IMR-90 (cell line): ENCODE results near the gene FAM209A. TPM values are rescaled to one million over a fixed set of nuclear protein-coding genes. Genes with fewer than 3 reads are reported as not detected.

Experiments used
- ATAC-seq: fragments of 200-7000 bp; cut with Tn5 transposase; 2 replicates; pipeline ENCODE4 v1.9.1; 2020; ENCODE audit warnings: low read depth, mild to moderate bottlenecking, moderate library complexity
- BruUV-seq: library from RNA; stranded (reverse); fragments of 400-500 nt; replicated peaks from 2 replicates; lab custom pipeline; 2021; lab: Mats Ljungman, UMichigan
- CTCF ChIA-PET: fragments of 300-600 bp; formaldehyde crosslinking; extraction: SDS; loops from one replicate; lab custom pipeline; 2021; ENCODE audit warnings: antibody characterized with exemption; lab: Yijun Ruan, JAX
- POLR2A ChIA-PET: fragments of 300-600 bp; sonication (Branson Sonifier 250); formaldehyde crosslinking; loops from one replicate; lab custom pipeline; 2022; ENCODE audit warnings: antibody characterized with exemption; ENCODE audit not compliant: unreplicated experiment; lab: Charles Lee
- DNase-seq: peaks from one replicate; pipeline ENCODE4 v3.0.0; 2013
- H2AFZ ChIP-seq: replicated peaks from 2 replicates; pipeline ENCODE3; 2013; ENCODE audit warnings: low read length, mild to moderate bottlenecking; ENCODE audit not compliant: poor library complexity
- H2AK5ac ChIP-seq: 2 replicates; pipeline ENCODE4 v1.6.1; 2013; ENCODE audit warnings: low read depth, low read length, inconsistent platforms
- H2AK9ac ChIP-seq: replicated peaks from 2 replicates; pipeline ENCODE3; 2013; ENCODE audit warnings: mild to moderate bottlenecking, low read depth, low read length, moderate library complexity; ENCODE audit not compliant: poor library complexity
- H2BK120ac ChIP-seq: 2 replicates; pipeline ENCODE4 v1.6.1; 2013; ENCODE audit warnings: low read depth, low read length, inconsistent platforms
- H2BK15ac ChIP-seq: 3 replicates; pipeline ENCODE4 v1.6.1; 2013; ENCODE audit warnings: low read depth, low read length, inconsistent platforms
- H2BK20ac ChIP-seq: 2 replicates; pipeline ENCODE4 v1.6.1; 2013; ENCODE audit warnings: low read depth, mild to moderate bottlenecking, inconsistent platforms, low read length, moderate library complexity
- H2BK5ac ChIP-seq: 2 replicates; pipeline ENCODE4 v1.6.1; 2013; ENCODE audit warnings: mild to moderate bottlenecking, low read depth, low read length, inconsistent platforms; ENCODE audit not compliant: poor library complexity, severe bottlenecking
- H3K14ac ChIP-seq: replicated peaks from 2 replicates; pipeline ENCODE4 v1.6.1; 2013; ENCODE audit warnings: low read depth, low read length, inconsistent platforms
- H3K18ac ChIP-seq: 2 replicates; pipeline ENCODE4 v1.6.1; 2013; ENCODE audit warnings: low read depth, low read length, control low read depth
- H3K23ac ChIP-seq: 2 replicates; pipeline ENCODE4 v1.6.1; 2013; ENCODE audit warnings: low read depth, low read length, inconsistent platforms
- H3K27ac ChIP-seq: 2 replicates; pipeline ENCODE4 v1.5.1; 2013; ENCODE audit warnings: mild to moderate bottlenecking, control low read depth, low read length; ENCODE audit not compliant: insufficient read depth
- H3K27me3 ChIP-seq: 2 replicates; pipeline ENCODE4 v1.6.1; 2013; ENCODE audit warnings: low read length; ENCODE audit not compliant: control insufficient read depth, insufficient read depth
- H3K36me3 ChIP-seq: 2 replicates; pipeline ENCODE4 v1.6.1; 2013; ENCODE audit warnings: low read length, mixed read lengths; ENCODE audit not compliant: control insufficient read depth, insufficient read depth
- H3K4ac ChIP-seq: 2 replicates; pipeline ENCODE4 v1.6.1; 2013; ENCODE audit warnings: low read depth, low read length, inconsistent platforms
- H3K4me1 ChIP-seq: 2 replicates; pipeline ENCODE4 v1.6.1; 2013; ENCODE audit warnings: low read length, mixed read lengths; ENCODE audit not compliant: control insufficient read depth, insufficient read depth
- H3K4me2 ChIP-seq: 2 replicates; pipeline ENCODE4 v1.6.1; 2013; ENCODE audit warnings: low read depth, mild to moderate bottlenecking, control low read depth, low read length, moderate library complexity
- H3K4me3 ChIP-seq: 2 replicates; pipeline ENCODE4 v1.5.1; 2013; ENCODE audit warnings: low read depth, mild to moderate bottlenecking, control low read depth, low read length, moderate library complexity; ENCODE audit not compliant: insufficient read depth
- H3K56ac ChIP-seq: 2 replicates; pipeline ENCODE4 v1.6.1; 2013; ENCODE audit warnings: low read length, inconsistent platforms; ENCODE audit not compliant: insufficient read depth; ENCODE audit errors: extremely low read depth
- H3K79me1 ChIP-seq, 2 experiments: 2 replicates each; pipeline ENCODE4 v1.6.1; 2013; ENCODE audit warnings: low read length in 2 of 2, inconsistent platforms in 1 of 2, low read depth in 1 of 2
- H3K9ac ChIP-seq: 2 replicates; pipeline ENCODE4 v1.6.1; 2013; ENCODE audit warnings: low read depth, low read length, control low read depth
- H3K9me1 ChIP-seq: 2 replicates; pipeline ENCODE4 v1.6.1; 2013; ENCODE audit warnings: low read length, inconsistent platforms; ENCODE audit not compliant: insufficient read depth
- H3K9me3 ChIP-seq: 2 replicates; pipeline ENCODE4 v1.6.1; 2013; ENCODE audit warnings: low read length; ENCODE audit not compliant: control insufficient read depth, insufficient read depth
- H4K20me1 ChIP-seq: 2 replicates; pipeline ENCODE4 v1.6.1; 2013; ENCODE audit warnings: low read length, inconsistent platforms; ENCODE audit not compliant: insufficient read depth
- H4K5ac ChIP-seq: 2 replicates; pipeline ENCODE4 v1.6.1; 2013; ENCODE audit warnings: mild to moderate bottlenecking, low read depth, low read length, control low read depth
- H4K8ac ChIP-seq, 2 experiments: 2 replicates each; pipeline ENCODE4 v1.6.1; 2013; ENCODE audit warnings: low read depth in 2 of 2, low read length in 2 of 2, control low read depth in 1 of 2, inconsistent platforms in 1 of 2
- H4K91ac ChIP-seq: 2 replicates; pipeline ENCODE4 v1.6.1; 2013; ENCODE audit warnings: low read depth, low read length, inconsistent platforms; ENCODE audit not compliant: insufficient read depth
- MAFK ChIP-seq: IDR thresholded peaks from 2 replicates; pipeline ENCODE4 v1.6.1; 2012; ENCODE audit warnings: low read depth, low read length, improper control_type of control experiment
- MXI1 ChIP-seq: IDR thresholded peaks from 2 replicates; pipeline ENCODE4 v1.6.1; 2012; ENCODE audit warnings: low read depth, mild to moderate bottlenecking, low read length, moderate library complexity, borderline replicate concordance
- RFX5 ChIP-seq: IDR thresholded peaks from 2 replicates; pipeline ENCODE4 v1.8.0; 2012; ENCODE audit warnings: low read depth, mild to moderate bottlenecking, low read length, moderate library complexity
- WGBS, 2 experiments: methylation state at CpG; one replicate each; pipeline versions ENCODE4 v1.1.5 to v1.1.7; 2013; ENCODE audit warnings: missing lambda C conversion rate in 2 of 2; ENCODE audit not compliant: insufficient read length in 1 of 2; ENCODE audit errors: extremely low coverage in 2 of 2; 5-methylcytosine and 5-hydroxymethylcytosine counted together
- dilution Hi-C: fragments of 300-500 bp; cut with HindIII; formaldehyde crosslinking; loops from one replicate; pipeline ENCODE4 v1.14.3; 2018; ENCODE audit warnings: low sequenced_read_pairs; ENCODE audit not compliant: unreplicated experiment
- in situ Hi-C: fragments of 300-500 bp; cut with MboI; formaldehyde crosslinking; loops from 3 replicates; pipeline ENCODE4 v1.14.3; 2019; ENCODE audit warnings: low sequenced_read_pairs, inconsistent platforms, mixed read lengths
- intact Hi-C: fragments of 100-400 bp; cut with micrococcal nuclease; formaldehyde crosslinking; loops from 2 replicates; pipeline ENCODE4 v1.10.0; 2022
- polyA plus RNA-seq, 3 experiments: library from polyadenylated mRNA; depleted of rRNA; stranded (reverse); fragments of >200 nt; gene quantifications; 2 replicates each; pipeline ENCODE4 v1.2.3, GENCODE V29; 2012; ENCODE audit warnings: low replicate concordance in 1 of 3
- total RNA-seq: library from RNA; depleted of rRNA; stranded (reverse); fragments of >200 nt; gene quantifications from 2 replicates; pipeline ENCODE4 v1.2.3, GENCODE V29; 2012

The FAM209A gene
- total and polyA plus RNA-seq, 2 of the 4 experiments (the other 2 are of a cell fraction): 0.18 to 0.22 TPM

GRCh38 chr20:56522311-56522710, 2.2 kb upstream of the FAM209A start:
- Histone ChIP-seq H2BK5ac (no peak overlapping the region), H3K9me1 (no peaks in the 10 kb centered on the region), H2AK9ac (no peak overlapping the region), H2BK20ac (no peak overlapping the region), H4K20me1 (no peaks in the 10 kb centered on the region), H3K18ac (no peak overlapping the region), H4K5ac (no peak overlapping the region), H3K4ac (no peak overlapping the region), H3K14ac (no peak overlapping the region), H3K36me3 (peaks cover 33% of the 10 kb centered on the region), H3K4me1 (no peaks in the 10 kb centered on the region), H2AFZ (no peak overlapping the region), H3K23ac (no peak overlapping the region), H4K91ac (no peak overlapping the region), H4K8ac (no peak overlapping the region), H3K27ac (no peak overlapping the region), H3K56ac (no peak overlapping the region), H2AK5ac (no peak overlapping the region), H2BK120ac (no peak overlapping the region), H2BK15ac (no peak overlapping the region), H3K4me2 (no peak overlapping the region), H3K9ac (no peak overlapping the region), H3K4me3 (no peak overlapping the region), H3K27me3 (no peaks in the 10 kb centered on the region), H3K79me1 (no peaks in the 10 kb centered on the region), H3K9me3 (peaks cover 11% of the 10 kb centered on the region)
- DNase-seq (no peak), ATAC-seq (no peak)
- POLR2A ChIA-PET: no interaction called here
- BruUV-seq: no TSS peak
- dilution Hi-C loops (no loop called here), intact Hi-C loops (no loop called here), in situ Hi-C loops (no loop called here)
- CTCF ChIA-PET: interaction anchor here (0.7 kb wide), 1 partner anchor 56 kb away, joined by 4 read pairs; no protein-coding TSS in a partner anchor
- 83% methylated on average over 1 of the region's 6 CpGs; no CpG with 5 or more reads in 1 of the 2 experiments for WGBS, 2 experiments
- no peak for TF ChIP-seq MAFK
- TF ChIP-seq MXI1: no peak
- TF ChIP-seq RFX5: no peak
